Measurements from ENCODE around the gene GPR21.

DNA sequence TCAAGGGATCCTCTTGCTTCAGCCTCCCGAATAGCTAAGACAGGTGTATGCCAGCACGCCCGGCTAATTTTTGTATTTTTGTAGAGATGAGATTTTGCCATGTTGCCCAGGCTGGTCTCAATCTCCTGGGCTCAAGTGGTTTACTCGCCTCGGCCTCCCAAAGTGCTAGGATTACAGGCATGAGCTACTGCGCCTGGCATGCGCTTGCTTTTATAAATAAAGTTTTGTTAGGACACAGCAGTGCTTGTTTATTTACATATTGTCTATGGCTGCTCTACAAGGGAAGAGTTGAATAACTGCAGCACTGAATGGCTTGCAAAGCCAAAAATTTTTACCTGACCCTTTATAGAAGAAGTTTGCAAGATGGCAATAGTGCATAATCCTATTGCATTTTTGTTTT, 27.7 kb downstream of the GPR21 start:
- TF ChIP-seq, protein P1, sequence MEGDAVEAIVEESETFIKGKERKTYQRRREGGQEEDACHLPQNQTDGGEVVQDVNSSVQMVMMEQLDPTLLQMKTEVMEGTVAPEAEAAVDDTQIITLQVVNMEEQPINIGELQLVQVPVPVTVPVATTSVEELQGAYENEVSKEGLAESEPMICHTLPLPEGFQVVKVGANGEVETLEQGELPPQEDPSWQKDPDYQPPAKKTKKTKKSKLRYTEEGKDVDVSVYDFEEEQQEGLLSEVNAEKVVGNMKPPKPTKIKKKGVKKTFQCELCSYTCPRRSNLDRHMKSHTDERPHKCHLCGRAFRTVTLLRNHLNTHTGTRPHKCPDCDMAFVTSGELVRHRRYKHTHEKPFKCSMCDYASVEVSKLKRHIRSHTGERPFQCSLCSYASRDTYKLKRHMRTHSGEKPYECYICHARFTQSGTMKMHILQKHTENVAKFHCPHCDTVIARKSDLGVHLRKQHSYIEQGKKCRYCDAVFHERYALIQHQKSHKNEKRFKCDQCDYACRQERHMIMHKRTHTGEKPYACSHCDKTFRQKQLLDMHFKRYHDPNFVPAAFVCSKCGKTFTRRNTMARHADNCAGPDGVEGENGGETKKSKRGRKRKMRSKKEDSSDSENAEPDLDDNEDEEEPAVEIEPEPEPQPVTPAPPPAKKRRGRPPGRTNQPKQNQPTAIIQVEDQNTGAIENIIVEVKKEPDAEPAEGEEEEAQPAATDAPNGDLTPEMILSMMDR (IDR thresholded peaks at IDR 0.05) = no peak
- TF ChIP-seq POLR2A (IDR thresholded peaks at IDR 0.05) = no peak

Measured in suprapubic skin (tissue), 3 donors.